ENCODE measurements around the gene TSPAN15.
"Not testable (repeated sequence)": the region's sequence is repeated elsewhere in the genome, so short reads cannot be mapped to it uniquely, and the experiment has no call there.

TSPAN15 gene

DNA sequence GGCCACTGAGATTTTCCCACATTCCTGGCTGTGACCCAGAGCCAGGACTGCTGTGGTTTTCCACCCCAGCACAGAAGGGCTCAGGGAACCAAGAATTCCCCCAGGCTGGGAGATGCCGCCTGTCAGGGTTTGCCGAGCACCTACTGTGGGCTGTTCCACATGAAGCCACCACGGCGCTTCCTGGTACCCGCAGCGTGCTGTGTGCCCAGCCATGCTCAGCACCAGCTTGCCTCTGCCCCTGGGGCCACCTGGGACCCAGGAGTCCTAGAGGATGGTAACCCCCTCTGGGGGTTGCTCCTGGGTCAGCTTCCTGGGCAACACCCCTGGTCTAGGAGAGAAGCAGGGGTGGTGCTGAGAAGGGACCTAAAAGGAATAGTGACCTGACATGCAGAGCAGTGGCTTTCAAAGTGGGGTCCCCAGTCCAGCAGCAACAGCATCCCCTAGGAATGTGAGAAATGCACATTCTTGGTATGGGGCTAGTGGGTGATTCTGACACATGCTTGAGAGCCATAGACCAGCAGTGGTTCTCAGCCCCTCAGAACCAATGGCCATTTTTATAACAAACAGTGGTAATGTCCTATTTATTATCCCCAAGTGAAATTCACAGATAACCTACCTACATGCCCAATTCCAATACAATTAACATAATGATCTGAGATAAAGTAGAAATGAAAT, 53.4 kb downstream of the TSPAN15 start:
- DNase-seq = no peak

DNA sequence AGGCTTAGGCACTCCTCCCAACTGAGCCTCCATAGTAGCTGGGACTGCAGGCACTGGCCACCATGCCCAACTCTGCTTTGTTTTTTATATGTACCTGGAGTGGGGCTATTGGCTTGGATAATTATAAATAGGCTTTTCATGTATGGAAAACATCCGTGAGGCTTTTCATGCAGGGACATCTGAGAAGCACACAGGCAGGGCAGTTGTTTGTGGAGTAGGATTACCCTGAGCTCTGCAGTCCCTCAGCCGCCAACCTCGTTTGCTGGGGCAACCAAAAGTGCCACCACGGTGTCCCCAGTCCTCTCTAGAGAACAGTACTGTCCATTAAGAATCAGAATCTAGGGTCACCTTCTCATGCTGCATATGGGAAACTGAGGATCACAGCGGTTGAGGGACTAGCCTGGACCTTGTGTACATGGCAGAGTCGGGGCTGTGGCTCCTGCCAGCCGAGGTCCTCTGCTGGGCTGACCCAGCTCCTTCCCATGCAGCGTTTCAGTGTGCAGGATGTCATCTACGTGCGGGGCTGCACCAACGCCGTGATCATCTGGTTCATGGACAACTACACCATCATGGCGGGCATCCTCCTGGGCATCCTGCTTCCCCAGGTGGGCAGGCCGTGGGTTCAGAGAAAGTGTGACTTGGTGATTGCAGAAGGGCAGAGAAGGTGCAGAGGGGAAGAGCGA, 54.5 kb downstream of the TSPAN15 start:
- DNase-seq = no peak

DNA sequence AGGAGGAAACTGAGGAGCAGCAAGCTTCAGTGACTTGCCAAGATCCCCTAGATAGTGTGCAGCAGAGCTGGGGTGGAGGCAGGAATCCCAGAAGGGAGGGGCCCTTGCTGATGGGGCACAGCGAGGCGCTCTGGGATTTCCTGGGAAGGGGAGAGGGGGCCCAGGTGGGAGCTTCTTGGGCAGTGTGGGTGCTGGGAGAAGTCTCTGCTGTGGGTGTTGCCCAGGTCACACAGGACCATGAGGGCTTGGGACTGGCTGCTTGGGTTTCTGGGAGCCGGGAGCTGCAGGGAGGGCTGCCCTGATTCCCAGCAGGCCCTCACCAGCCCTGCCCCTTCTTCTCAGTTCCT, 55.2 kb downstream of the TSPAN15 start:
- DNase-seq = no peak

DNA sequence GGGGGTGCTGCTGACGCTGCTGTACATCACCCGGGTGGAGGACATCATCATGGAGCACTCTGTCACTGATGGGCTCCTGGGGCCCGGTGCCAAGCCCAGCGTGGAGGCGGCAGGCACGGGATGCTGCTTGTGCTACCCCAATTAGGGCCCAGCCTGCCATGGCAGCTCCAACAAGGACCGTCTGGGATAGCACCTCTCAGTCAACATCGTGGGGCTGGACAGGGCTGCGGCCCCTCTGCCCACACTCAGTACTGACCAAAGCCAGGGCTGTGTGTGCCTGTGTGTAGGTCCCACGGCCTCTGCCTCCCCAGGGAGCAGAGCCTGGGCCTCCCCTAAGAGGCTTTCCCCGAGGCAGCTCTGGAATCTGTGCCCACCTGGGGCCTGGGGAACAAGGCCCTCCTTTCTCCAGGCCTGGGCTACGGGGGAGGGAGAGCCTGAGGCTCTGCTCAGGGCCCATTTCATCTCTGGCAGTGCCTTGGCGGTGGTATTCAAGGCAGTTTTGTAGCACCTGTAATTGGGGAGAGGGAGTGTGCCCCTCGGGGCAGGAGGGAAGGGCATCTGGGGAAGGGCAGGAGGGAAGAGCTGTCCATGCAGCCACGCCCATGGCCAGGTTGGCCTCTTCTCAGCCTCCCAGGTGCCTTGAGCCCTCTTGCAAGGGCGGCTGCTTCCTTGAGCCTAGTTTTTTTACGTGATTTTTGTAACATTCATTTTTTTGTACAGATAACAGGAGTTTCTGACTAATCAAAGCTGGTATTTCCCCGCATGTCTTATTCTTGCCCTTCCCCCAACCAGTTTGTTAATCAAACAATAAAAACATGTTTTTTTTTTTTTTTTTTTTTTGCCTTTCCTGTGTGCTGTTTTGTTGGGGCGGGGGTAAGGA, 55.8 kb downstream of the TSPAN15 start:
- DNase-seq = no peak

DNA sequence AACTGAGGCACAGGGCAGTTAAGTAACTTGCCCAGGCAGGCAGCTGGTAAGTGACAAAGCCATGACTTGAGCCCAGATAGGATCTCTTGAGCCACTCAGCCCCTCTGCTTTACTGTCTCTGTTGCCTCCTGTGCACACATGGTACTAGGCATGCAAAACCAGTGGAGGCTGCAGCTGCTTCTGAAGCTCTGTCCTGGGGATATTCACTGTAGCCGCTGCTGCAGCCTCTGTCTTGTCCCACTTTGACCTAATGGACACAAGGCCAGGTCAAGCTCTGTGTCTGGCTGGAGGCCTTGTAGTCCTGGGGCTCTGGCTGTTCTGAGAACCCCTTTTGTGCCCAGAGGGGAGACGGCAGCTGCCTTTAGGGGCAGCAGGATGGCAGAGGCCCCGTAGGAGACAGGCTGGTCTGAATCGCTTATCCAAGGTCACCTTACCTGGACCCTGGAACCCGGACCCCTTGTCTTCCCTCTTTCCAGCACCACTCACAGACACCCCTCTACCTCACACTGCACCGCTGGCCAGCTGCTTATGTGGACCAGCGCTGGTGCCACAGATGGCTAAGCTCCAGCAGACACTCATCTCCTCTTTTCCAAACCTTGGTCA, 57.6 kb downstream of the TSPAN15 start:
- no peak for DNase-seq

- no peak for DNase-seq
These were observed 61.6 kb downstream of the TSPAN15 start for GRCh38 chr10:69512901-69513300.

- no peak for DNase-seq
These were observed 62.4 kb downstream of the TSPAN15 start for GRCh38 chr10:69513617-69514016.

- DNase-seq = peak; percentile 81
These were observed 64.5 kb downstream of the TSPAN15 start for GRCh38 chr10:69515699-69516259.

DNA sequence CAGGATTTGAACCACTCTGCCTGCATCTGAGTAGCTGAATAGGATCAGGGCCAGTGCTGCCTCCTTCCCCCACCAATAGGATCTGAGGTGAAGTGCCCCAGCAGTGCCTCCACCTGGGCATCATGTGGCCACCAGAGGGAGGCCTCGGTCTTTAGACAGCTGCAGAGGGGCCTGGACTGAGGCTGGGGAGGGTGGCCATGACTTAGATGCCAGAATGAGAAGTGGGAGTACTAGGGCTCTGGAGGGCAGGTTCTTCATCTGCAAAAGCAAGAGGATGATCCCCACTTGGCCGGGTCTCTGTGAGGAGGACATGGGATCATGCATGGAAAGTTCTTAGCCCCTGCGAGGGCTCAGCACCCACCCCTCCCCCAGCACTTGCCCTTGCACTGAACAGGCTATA, 65.1 kb downstream of the TSPAN15 start:
- DNase-seq = no peak

DNA sequence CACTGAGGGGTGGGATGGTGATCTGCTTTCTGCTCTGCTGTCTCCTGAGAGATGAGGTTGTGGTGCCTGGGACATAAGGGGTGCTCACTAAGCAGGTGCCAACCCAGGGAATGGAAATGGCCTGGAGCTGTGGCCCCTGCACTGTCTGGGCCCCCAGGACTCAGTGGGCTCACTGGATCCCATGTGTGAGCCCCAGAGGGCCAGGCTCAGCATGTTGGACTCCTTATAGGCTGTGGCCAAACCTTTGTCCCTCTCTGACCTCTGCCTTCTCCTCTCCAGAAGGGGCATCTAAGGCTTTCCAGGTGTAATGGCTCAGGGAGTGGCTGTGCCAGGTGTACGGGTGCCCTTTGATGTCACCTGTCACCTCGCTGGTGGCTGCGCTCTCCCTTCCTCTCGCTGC, 65.5 kb downstream of the TSPAN15 start:
- no peak for DNase-seq

- no peak for DNase-seq
These were observed 66.1 kb downstream of the TSPAN15 start for GRCh38 chr10:69517271-69517848.

GRCh38 chr10:69527961-69528360, 76.7 kb downstream of the TSPAN15 start:
- no peak for DNase-seq

DNA sequence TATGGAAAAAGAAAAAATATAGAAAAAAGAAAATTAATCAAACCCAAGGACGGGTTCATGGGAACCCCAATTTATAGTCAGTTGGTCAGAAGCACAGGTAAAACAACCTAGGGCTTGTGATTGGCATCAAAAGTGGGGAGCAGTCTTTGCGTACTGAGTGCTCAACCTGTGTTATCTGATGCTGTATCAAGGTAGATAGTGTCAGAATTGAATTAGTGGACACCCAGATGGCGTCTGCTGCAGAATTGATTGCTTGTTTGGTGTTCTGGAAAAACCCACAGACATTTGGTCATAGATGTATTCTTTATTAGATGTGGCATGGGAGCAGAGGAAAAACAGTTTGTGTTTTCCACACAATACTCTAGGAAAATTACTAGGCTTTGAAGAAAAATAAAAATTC, 82.4 kb downstream of the TSPAN15 start:
- no peak for DNase-seq

DNA sequence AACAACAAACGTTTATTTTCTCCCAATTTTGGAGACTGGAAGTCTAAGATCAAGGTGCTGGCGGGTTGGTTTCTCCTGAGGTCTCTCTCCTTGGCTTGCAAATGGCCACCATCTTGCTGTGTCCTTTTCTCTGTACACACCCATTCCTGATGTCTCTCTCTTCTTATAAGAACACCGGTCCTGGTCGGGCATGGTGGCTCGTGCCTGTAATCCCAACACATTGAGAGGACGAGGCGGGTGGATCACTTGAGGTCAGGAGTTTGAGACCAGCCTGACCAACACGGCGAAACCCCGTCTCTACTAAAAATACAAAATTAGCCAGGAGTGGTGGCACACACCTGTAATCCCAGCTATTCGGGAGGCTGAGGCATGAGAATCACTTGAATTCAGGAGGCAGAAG, 85.3 kb downstream of the TSPAN15 start:
- not testable (repeated sequence) for DNase-seq

GRCh38 chr10:69537449-69537848, 86.2 kb downstream of the TSPAN15 start:
- DNase-seq = no peak

GRCh38 chr10:69538461-69538860, 87.2 kb downstream of the TSPAN15 start:
- DNase-seq = no peak

DNA sequence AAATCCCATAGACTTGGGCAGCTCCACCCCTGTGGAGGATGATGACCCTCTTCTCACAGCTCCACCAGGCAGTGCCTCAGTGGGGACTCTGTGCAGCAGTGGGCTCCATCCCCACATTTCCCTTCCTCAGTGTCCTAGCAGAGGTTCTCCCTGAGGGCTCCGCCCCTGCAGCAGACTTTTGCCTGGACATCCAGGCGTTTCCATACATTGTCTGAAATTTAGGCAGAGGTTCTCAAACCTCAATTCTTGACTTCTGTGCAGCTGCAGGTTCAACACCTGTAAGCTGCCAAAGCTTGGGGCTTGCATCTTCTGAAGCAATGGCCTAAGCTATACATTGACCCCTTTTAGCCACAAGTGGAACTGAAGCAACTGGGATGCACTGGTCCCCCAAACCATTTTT, 90.2 kb downstream of the TSPAN15 start:
- DNase-seq = no peak

DNA sequence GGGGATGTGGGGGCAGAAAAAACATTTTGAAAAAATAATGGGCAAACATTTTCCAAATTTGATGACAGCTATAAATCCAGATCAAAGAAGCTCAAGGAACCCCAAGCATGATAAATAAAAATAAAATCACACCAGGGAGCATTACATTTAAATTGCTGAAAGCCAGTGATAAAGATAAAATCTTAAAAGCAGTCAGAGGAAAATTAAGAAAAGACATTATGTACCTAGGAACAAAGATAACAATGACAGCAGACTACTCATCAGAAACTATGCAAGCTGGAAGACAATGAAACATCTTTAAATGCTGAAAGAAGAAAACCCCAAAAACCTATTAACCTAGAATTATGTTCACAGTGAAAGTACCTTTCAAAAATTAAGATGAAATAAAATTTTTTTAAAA, 98.7 kb downstream of the TSPAN15 start:
- no peak for DNase-seq

DNA sequence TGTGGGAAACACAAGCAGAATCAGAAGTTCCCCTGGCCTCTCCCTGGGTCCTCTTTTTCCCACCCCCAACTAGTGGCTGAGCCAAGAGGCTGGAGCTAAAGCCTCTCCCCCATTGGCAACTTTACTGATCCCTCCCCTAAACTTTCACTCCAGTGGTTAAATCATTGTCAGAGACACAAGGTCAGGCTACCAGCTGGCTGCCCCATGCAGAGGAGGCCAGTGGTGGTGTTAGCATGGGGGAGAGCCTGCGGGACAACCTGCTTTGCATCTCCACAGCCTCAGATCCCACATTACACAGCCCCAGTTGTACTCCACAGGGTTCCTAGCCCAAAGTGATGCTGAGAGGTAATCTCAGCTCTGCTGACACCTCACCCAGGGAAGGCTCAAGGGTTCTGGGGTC, 101.0 kb downstream of the TSPAN15 start:
- no peak for DNase-seq

DNA sequence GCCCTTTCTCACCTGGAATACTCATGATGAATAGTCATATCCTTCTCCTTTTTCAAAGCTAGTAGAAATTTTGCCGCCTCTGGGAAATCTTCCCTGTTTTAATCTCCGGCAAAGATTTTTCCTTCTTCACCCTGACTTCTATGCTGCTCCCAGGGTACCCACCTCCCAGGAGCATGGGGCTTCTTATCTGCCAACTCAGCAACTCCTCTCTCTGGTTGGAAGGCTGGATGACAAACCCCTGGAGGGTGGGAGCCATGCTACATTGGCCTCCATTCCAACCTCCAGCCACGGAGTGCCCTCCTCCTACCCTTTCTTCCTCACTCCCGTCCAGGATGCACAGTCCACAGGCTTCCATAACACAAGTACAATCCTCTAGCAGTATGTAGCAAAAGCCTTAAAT, 102.1 kb downstream of the TSPAN15 start:
- DNase-seq = no peak

GRCh38 chr10:69554611-69555010, 103.3 kb downstream of the TSPAN15 start:
- no peak for DNase-seq
